GM19035 (cell line): Measurements from ENCODE around the gene ULBP1.
"Not testable (repeated sequence)": the region's sequence is repeated elsewhere in the genome, so short reads cannot be mapped to it uniquely, and the experiment has no call there.

ENCODE experiments used
- ATAC-seq: cut with Tn5 transposase; IDR thresholded peaks from one replicate; pipeline ENCODE4 v1.9.1; 2021; ENCODE audit not compliant: unreplicated experiment

ULBP1 gene

GRCh38 chr6:149963462-149964307, at the start of gene ULBP1:
ULBP1 (plus strand) TSS chr6:149963943; CDS start chr6:149964050, 107 bp downstream.
- peak; percentile 63 for ATAC-seq

DNA sequence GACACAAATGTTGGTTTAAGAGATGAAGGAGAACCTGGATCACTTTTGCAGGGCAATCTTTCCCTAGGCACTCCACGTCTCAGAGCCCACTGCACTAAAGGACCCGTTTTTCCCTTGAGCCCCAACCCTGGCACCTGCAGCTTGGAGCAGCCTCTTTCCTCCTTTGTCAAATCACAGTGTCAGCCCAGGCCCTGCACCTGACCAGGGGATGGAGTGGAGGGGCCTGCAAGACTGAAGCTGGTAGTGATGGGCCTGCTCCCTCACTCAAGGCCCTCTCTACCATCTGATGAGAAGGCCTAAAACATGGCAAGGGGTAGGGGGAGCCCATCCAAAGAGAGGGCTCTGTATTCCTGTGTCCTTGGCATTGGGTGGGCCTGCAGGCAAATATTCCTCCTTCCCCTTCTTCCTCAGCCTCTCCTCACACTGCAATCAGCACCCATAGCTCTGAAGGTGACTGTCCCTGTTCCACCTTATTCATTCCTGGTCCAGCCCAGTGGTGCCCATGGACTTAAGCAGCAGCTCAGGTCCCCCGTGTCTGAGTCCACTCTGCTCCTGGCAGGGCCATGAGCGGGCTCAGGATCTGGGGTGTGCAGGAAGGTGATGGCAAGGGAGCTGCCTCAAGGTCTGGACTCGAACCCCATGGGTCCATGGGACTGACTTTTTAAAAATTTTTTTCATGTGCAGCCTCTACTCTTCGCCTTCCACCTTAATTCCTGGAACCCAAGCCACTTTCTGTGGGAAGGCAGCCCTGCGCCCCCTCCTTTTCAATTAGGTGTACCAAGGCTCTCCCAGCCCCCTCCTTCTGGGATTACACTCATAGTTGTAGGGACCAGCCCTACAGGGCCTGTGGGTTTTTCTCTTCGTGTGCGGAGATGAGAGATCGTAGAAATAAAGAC, 47.5 kb upstream of the ULBP1 start:
- no peak for ATAC-seq

GRCh38 chr6:149917679-149918078, 46.1 kb upstream of the ULBP1 start:
- no peak for ATAC-seq

DNA sequence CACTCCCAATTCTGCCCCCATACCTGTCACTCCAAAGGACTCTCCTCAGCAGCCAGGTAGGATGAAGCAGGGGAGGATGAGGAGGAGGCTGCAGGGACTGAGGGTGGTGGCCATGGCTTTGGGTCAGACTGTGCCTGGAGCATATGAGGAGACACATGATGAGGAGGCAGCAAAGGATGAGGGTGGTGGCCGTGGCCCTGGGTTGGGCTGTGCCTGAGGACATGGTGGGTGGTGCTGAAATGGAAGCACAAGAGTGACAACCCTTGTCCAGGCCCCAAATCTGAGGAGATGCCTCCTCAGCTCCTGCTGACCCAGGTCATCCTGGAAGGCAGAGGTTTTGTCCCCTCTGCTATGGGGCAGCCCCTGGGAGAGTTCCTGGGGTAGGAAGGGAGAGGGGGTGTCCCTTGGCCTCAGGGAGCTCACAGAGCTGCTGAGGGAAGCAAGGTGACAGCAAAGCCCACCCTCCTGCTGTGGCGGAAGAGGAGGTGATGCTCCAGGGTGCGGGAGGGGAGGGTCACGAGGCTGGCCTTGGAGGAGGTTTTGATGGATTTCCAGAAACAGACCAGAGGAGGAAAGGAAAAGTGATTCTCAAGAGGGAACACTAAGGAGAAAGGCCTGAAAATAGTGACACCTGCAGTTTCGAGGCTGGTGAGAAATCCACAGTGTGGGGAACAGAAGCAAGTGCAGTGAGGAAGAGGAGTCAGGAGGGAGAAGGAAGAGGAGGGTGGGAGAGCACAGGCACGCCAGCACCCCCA, 45.4 kb upstream of the ULBP1 start:
- ATAC-seq, result no peak

DNA sequence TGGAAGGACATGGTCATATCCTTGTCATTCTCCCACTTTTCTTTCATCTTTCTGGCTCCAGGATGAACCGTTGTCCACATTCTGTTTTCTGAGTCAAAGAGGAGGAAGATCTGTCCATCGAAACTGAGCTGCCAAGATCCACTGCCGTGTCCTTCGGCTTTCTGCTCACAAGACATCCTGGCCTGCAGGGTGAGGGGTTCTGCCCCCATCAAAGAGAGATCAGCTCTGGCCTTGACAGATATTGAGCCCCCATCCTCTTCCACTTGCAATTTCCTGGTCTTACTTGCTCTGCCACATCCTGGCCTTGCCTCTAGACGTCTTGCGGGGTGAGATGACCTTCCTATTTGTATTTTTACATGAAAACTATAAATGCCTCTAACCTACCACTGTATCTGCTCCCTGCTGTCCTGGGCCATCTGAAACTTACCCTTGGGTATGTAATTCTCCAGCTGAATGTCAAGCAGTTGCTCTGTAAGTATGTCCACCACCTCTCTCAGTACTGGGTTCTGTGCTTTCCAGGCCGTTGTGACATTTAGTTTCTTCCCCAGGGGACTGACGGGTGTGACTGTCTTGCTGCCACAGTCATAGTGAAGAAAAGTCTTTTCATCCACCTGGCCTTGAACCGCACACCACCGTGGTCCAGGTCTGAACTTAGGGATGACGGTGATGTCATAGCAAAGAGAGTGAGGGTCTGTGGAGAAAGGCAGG, 44.5 kb upstream of the ULBP1 start:
- not testable (repeated sequence) for ATAC-seq

GRCh38 chr6:149919834-149920225, 43.9 kb upstream of the ULBP1 start:
- no peak for ATAC-seq

DNA sequence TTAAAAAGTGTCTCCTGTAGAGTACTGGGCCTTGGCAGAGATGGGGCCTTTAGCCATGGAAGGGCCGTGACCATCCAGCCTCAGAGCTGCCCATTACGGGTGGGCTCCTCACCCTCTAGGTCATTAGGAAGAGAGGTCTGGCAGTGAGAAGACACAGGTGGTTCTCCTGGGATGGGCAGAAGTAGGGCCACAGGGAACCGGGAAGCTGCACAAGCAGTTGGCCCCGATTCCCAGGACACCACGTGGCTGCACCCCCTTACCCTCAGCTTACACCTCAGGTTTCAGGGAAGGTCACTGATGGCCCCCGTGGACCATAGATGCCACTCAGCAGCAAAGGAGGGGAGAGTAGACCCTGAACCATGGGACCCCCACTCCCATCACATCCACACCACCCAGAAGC, 42.4 kb upstream of the ULBP1 start:
- ATAC-seq, result no peak

- ATAC-seq, result not testable (repeated sequence)
These were observed 41.7 kb upstream of the ULBP1 start for GRCh38 chr6:149922091-149922490.

GRCh38 chr6:149922642-149923326, 41.0 kb upstream of the ULBP1 start, which contains the start of gene RAET1G:
RAET1G (minus strand) TSS chr6:149923121; CDS start chr6:149923010, 111 bp downstream.
- ATAC-seq, result no peak

GRCh38 chr6:149923327-149923986, 40.3 kb upstream of the ULBP1 start:
- no peak for ATAC-seq

- ATAC-seq, result no peak
These were observed 39.4 kb upstream of the ULBP1 start for GRCh38 chr6:149924206-149924932.

GRCh38 chr6:149924933-149925252, 38.9 kb upstream of the ULBP1 start:
- ATAC-seq, result no peak

DNA sequence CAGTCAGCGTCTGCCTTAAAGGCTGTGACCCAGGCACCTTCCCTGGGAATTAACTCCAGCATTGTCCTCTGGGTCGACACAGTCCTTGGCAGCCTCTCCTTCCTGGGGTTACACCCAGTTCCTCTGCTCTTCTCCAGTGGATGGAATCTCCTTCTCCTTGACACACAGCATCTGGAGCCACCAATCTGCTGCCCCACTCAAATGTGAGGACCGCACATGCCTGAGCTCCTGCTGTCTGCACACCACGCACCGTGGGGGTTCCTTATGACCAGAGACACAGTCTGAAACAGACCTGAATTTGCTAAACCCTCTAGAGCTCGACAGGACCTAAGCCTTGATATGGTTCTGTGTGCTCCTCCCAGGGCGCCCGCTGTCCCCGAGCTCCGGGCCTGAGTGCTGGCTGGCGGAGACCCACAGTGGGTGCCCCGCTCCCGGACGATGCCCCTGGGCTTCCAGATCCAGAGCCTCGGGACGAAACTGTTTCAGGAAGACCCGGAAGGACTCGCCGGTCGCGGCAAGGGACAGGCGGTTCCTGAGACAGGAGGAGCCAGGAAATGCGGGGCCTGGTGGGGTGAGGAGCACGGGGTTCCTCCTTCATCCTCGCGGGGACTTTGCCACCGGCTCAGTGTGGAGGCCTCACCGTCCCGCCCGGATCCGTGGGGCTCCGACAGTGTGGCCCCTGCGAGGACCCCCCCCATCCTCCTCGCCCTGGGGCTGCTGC, 38.3 kb upstream of the ULBP1 start:
- ATAC-seq, result no peak

GRCh38 chr6:149925974-149926777, 37.6 kb upstream of the ULBP1 start:
- ATAC-seq, result no peak

DNA sequence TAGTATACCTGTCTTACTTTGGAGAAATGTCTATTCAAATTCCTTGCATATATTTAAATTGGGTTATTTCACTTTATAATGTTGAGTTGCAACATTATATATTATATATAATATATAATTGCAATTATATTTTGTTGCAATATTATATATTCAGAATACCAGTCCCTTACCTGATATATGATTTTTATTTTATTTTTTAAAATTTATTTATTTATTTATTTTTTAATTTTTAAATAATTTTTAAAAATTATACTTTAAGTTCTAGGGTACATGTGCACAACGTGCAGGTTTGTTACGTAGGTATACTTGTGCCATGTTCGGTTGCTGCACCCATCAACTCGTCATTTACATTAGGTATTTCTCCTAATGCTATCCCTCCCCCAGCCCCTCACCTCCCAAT, 36.7 kb upstream of the ULBP1 start:
- not testable (repeated sequence) for ATAC-seq

DNA sequence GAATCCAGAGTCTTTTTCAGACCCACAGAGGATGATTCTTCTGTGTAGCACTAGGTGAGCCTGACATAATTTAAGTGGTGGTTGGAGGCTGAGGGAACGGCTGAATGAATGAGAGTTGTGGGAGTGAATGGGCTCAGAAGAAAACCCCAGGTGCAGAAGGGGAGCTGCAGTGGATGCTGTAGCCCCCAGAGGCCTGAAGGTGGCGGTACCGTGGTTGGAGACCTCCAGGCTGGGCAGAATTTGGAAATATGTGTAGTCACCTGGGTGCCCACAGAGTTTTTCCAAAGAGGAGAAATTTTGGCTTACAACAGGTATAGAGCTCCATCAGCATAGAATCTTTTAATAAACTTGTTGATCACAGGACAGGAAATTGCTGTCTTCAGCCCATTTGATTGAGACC, 34.3 kb upstream of the ULBP1 start:
- ATAC-seq, result no peak

GRCh38 chr6:149931501-149931900, 32.2 kb upstream of the ULBP1 start:
- ATAC-seq, result no peak
